ENCODE results near the gene RHBDL2. TPM values are rescaled to one million over a fixed set of nuclear protein-coding genes. Genes with fewer than 3 reads are reported as not detected.

RHBDL2 gene, protein sequence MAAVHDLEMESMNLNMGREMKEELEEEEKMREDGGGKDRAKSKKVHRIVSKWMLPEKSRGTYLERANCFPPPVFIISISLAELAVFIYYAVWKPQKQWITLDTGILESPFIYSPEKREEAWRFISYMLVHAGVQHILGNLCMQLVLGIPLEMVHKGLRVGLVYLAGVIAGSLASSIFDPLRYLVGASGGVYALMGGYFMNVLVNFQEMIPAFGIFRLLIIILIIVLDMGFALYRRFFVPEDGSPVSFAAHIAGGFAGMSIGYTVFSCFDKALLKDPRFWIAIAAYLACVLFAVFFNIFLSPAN
- total RNA-seq (2013; cell fraction: nucleolus; rRNA removed) = not detected in 2 replicates
- not detected in 2 replicates for total RNA-seq (2014; rRNA removed)
- not detected in 2 replicates for total RNA-seq (2014; rRNA removed; fragmentation: Illumina TruSeq; extraction: Trizol)
- total RNA-seq (2021) = not detected in 2 replicates
- not detected for polyA plus RNA-seq (2011; ENCODE audit: low read depth)
- polyA plus RNA-seq (2011; rRNA removed) = not detected in 2 replicates
- polyA plus RNA-seq (2011; cell fraction: cytosol; rRNA removed) = not detected in 2 replicates
- not detected in 2 replicates for polyA plus RNA-seq (2011; cell fraction: nucleus; rRNA removed)
- polyA plus RNA-seq (2012) = 0.07 TPM in 1 of 2 replicates, not detected in the other
- not detected in 2 replicates for polyA plus RNA-seq (2014; fragmentation: Illumina TruSeq; extraction: Trizol)
- polyA plus RNA-seq (2014; fragmentation: Nextera tagmentation; extraction: Ambion mirVana) = under 1 TPM in 1 of 2 experiments, not detected in 1; 0.05 TPM
- polyA plus RNA-seq (2014; rRNA removed) = not detected in 2 replicates
- not detected for polyA plus RNA-seq (2016; fragmentation: Nextera tagmentation; extraction: Ambion mirVana)
- not detected in 2 replicates for polyA minus RNA-seq (2011; rRNA and poly(A)+ RNA removed)
- polyA minus RNA-seq (2011; cell fraction: cytosol; rRNA and poly(A)+ RNA removed) = not detected in 2 replicates
- not detected in 2 replicates for polyA minus RNA-seq (2011; cell fraction: nucleus; rRNA and poly(A)+ RNA removed)
- Bru-seq, nascent RNA = percentile 5 among the genes with signal in this experiment
- percentile 3 among the genes with signal in this experiment for BruChase-seq, experiment 1, labeled RNA remaining after a 6-hour chase
- BruChase-seq, experiment 2, labeled RNA remaining after a 2-hour chase = percentile 4 among the genes with signal in this experiment
- long read RNA-seq, experiment 1 = 0 reads
- long read RNA-seq, experiment 2 = 0 reads

DNA sequence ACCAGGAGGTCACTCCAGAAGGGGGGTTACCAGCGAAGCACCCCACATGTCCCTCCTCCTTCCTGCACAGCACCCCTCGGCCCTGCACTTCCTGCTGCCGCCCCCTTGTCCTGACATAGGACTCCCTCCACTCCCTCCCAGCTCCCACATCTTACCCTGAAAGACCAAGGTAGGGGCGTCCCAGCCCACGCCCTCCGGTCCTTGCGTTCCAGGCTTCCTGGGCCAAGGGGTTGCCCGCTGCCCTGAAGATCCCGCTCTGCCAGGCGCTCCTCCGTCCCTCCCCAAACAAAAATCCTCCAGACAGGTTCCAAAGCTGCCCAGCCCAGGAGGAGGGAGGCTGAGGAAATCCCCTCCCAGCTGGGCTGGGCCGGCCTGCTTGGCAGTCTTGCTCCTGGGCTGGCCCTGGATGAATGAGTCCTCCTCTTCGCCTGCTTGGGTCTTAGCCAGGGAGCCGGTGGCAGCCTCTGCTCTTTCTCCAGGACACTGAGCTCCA lies at the start of gene RHBDL2:
Gene RHBDL2 (minus strand): TSS at position 304 of the 493 bp plus-strand sequence. CDS start 22,618 bp downstream, outside the sequence.
- in situ Hi-C loops (cut with MboI) = no loop called here
- CTCF ChIA-PET = no interaction called here
- H3K9ac ChIP-seq (ENCODE audit: control insufficient read depth, insufficient read depth, low read length) = no peak within 1 kb of the TSS
- TF ChIP-seq, protein P1, sequence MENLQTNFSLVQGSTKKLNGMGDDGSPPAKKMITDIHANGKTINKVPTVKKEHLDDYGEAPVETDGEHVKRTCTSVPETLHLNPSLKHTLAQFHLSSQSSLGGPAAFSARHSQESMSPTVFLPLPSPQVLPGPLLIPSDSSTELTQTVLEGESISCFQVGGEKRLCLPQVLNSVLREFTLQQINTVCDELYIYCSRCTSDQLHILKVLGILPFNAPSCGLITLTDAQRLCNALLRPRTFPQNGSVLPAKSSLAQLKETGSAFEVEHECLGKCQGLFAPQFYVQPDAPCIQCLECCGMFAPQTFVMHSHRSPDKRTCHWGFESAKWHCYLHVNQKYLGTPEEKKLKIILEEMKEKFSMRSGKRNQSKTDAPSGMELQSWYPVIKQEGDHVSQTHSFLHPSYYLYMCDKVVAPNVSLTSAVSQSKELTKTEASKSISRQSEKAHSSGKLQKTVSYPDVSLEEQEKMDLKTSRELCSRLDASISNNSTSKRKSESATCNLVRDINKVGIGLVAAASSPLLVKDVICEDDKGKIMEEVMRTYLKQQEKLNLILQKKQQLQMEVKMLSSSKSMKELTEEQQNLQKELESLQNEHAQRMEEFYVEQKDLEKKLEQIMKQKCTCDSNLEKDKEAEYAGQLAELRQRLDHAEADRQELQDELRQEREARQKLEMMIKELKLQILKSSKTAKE (IDR thresholded peaks at IDR 0.05; ENCODE audit: low read depth, poor library complexity, severe bottlenecking) = no peak
- TF ChIP-seq RFX5 (IDR thresholded peaks at IDR 0.05; ENCODE audit: low read depth, low read length) (no peak), NR2C1 (IDR thresholded peaks at IDR 0.05) (no peak), EP300 (IDR thresholded peaks at IDR 0.05; ENCODE audit: borderline replicate concordance in 1 of 2, control insufficient read depth in 1 of 2, low read depth in 2 of 2, low read length in 2 of 2) (no peak), ZNF274 (IDR thresholded peaks at IDR 0.05; ENCODE audit: insufficient read depth, insufficient read length) (no peak), RB1 (IDR thresholded peaks at IDR 0.05; ENCODE audit: borderline replicate concordance) (no peak), RAD51 (IDR thresholded peaks at IDR 0.05) (no peak), HDAC2 (IDR thresholded peaks at IDR 0.05) (no peak), NBN (IDR thresholded peaks at IDR 0.05) (no peak), SMAD5 (IDR thresholded peaks at IDR 0.05; ENCODE audit: low read depth) (no peak), RELA (IDR thresholded peaks at IDR 0.05; ENCODE audit: borderline replicate concordance, partially characterized antibody) (no peak), MYC (IDR thresholded peaks at IDR 0.05; ENCODE audit: insufficient read depth, insufficient read length, insufficient replicate concordance, low read length, severe bottlenecking) (no peak), POLR2A (IDR thresholded peaks at IDR 0.05; ENCODE audit: low read depth, low read length) (no peak), EGR1 (IDR thresholded peaks at IDR 0.05; ENCODE audit: borderline replicate concordance in 1 of 2, low read depth in 2 of 2, low read length in 2 of 2) (no peak)
- TF ChIP-seq, protein P2, sequence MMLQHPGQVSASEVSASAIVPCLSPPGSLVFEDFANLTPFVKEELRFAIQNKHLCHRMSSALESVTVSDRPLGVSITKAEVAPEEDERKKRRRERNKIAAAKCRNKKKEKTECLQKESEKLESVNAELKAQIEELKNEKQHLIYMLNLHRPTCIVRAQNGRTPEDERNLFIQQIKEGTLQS (IDR thresholded peaks at IDR 0.05; ENCODE audit: borderline replicate concordance, extremely low read depth, low read depth, low read length) = no peak
- TF ChIP-seq, protein P3, sequence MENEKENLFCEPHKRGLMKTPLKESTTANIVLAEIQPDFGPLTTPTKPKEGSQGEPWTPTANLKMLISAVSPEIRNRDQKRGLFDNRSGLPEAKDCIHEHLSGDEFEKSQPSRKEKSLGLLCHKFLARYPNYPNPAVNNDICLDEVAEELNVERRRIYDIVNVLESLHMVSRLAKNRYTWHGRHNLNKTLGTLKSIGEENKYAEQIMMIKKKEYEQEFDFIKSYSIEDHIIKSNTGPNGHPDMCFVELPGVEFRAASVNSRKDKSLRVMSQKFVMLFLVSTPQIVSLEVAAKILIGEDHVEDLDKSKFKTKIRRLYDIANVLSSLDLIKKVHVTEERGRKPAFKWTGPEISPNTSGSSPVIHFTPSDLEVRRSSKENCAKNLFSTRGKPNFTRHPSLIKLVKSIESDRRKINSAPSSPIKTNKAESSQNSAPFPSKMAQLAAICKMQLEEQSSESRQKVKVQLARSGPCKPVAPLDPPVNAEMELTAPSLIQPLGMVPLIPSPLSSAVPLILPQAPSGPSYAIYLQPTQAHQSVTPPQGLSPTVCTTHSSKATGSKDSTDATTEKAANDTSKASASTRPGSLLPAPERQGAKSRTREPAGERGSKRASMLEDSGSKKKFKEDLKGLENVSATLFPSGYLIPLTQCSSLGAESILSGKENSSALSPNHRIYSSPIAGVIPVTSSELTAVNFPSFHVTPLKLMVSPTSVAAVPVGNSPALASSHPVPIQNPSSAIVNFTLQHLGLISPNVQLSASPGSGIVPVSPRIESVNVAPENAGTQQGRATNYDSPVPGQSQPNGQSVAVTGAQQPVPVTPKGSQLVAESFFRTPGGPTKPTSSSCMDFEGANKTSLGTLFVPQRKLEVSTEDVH (IDR thresholded peaks at IDR 0.05; ENCODE audit: low read depth, partially characterized antibody) = no peak

More for the DNA sequence above, at the start of gene RHBDL2:
- Histone ChIP-seq H3K79me2 (ENCODE audit: control insufficient read depth, insufficient read depth, low read length) (no peaks in the 10 kb centered on the region), H3K4me3 (no peak within 1 kb of the TSS), H3K9me3 (replicated peaks; ENCODE audit: control insufficient read depth, insufficient read depth, low read length) (no peaks in the 10 kb centered on the region), H3K27me3 (replicated peaks in 1 of 2; ENCODE audit: control insufficient read depth in 2 of 2, insufficient read depth in 2 of 2, low read length in 1 of 2) (no peaks in the 10 kb centered on the region; a peak in 1 of 4 replicates), H4K20me1 (ENCODE audit: control insufficient read depth, insufficient read depth) (no peaks in the 10 kb centered on the region), H2AFZ (ENCODE audit: control insufficient read depth, low read depth, low read length) (no peak within 1 kb of the TSS), H3K36me3 (ENCODE audit: control insufficient read depth in 2 of 2, insufficient read depth in 2 of 2, low read length in 1 of 2) (no peaks in the 10 kb centered on the region), H3K4me1 (ENCODE audit: control insufficient read depth, insufficient read depth, low read length) (no peaks in the 10 kb centered on the region), H3K27ac (ENCODE audit: control insufficient read depth, insufficient read depth) (no peak within 1 kb of the TSS), H3K4me2 (ENCODE audit: control insufficient read depth, insufficient read depth) (no peak within 1 kb of the TSS)
- ChIA-PET SMC1A (ENCODE audit: uncharacterized antibody, unreplicated experiment) (interaction anchor here (0.6 kb wide), 1 partner anchor 16 kb away, joined by 4 read pairs; no protein-coding TSS in a partner anchor), POLR2A (no interaction called here), RAD21 (ENCODE audit: unreplicated experiment) (no interaction called here)
- ATAC-seq (no peak), FAIRE-seq (no peak), DNase-seq (ENCODE audit: low read depth, low spot score) (no peak)
- intact Hi-C loops (cut with micrococcal nuclease; ENCODE audit: unreplicated experiment) = no loop called here
- 57% methylated on average over 14 of the region's 14 CpGs for WGBS (ENCODE audit: insufficient coverage, insufficient replicate concordance, low lambda C conversion rate, missing lambda C conversion rate)
- BruUV-seq (replicated peaks) = no TSS peak
